Measurements from ENCODE around the gene SHOC1. TPM values are rescaled to one million over a fixed set of nuclear protein-coding genes. Genes with fewer than 3 reads are reported as not detected.

The SHOC1 gene
- total RNA-seq, 4 donors from 2014 or later, result 0.13 TPM; not detected in 3

- no peaks in the 10 kb centered on the region for H3K4me1 ChIP-seq
- no peak overlapping the region for H3K4me3 ChIP-seq (replicated peaks in 1 of 3)
- TF ChIP-seq CTCF (IDR thresholded peaks at IDR 0.05) (no peak), POLR2A (IDR thresholded peaks at IDR 0.05) (no peak)
- DNase-seq, result no peak
- H3K27me3 ChIP-seq, result no peaks in the 10 kb centered on the region
- intact Hi-C loops (cut with DNase I), result loop anchor here (5.0 kb wide), 1 partner anchor 328 kb away; no protein-coding TSS in a partner anchor
- H3K27ac ChIP-seq, result no peak overlapping the region
- WGBS, 2 donors, result 90 to 94% methylated on average over 1 of the region's 1 CpG
- H3K9me3 ChIP-seq, result no peaks in the 10 kb centered on the region
- no peaks in the 10 kb centered on the region for H3K36me3 ChIP-seq
These were observed 39.9 kb downstream of the SHOC1 start for GRCh38 chr9:111754800-111755199.

GRCh38 chr9:111752455-111752854 lies 42.3 kb downstream of the SHOC1 start:
- H3K9me3 ChIP-seq, result no peaks in the 10 kb centered on the region
- H3K27ac ChIP-seq, result no peak overlapping the region
- H3K36me3 ChIP-seq, result no peaks in the 10 kb centered on the region
- no peaks in the 10 kb centered on the region for H3K4me1 ChIP-seq
- TF ChIP-seq CTCF (IDR thresholded peaks at IDR 0.05) (no peak), POLR2A (IDR thresholded peaks at IDR 0.05) (no peak)
- H3K27me3 ChIP-seq, result no peaks in the 10 kb centered on the region
- 84 to 95% methylated on average over 1 of the region's 1 CpG for WGBS, 2 donors
- intact Hi-C loops (cut with DNase I), result no loop called here
- H3K4me3 ChIP-seq (replicated peaks in 1 of 3), result no peak overlapping the region
- no peak for DNase-seq

Small RNA genes within 50 kb of the gene (small RNA-seq; reads per million reads assigned to genes)
- not detected for gene RNU6-1013P

Other genes starting within 250 kb of the SHOC1 start
- 10 to 100 TPM; 27.7 to 64.3 (median 39.4) TPM for gene PTGR1, start 195.3 kb downstream of the SHOC1 start, total RNA-seq
- 10 to 100 TPM in 2 of 4 donors, 1 to 10 TPM in 2; 6.0 to 15.2 (median 10.8) TPM for gene DNAJC25, start 163.6 kb downstream of the SHOC1 start, total RNA-seq
- gene GNG10, start 133.3 kb downstream of the SHOC1 start, total RNA-seq, result 10 to 100 TPM; 44.8 to 57.3 (median 53.5) TPM
- 10 to 100 TPM; 12.5 to 30.4 (median 21.2) TPM for gene UGCG, start 101.9 kb upstream of the SHOC1 start, total RNA-seq